Right lobe of liver (tissue), 6 donors: ENCODE measurements around the gene TSPO. TPM values are rescaled to one million over a fixed set of nuclear protein-coding genes. Genes with fewer than 3 reads are reported as not detected.

Experiments
- ATAC-seq, 4 donors: fragments of 200-7000 bp; cut with Tn5 transposase; one replicate each; pipeline ENCODE4 v1.9.1; 2020; ENCODE audit warnings: mild to moderate bottlenecking in 4 of 4, moderate library complexity in 4 of 4
- DNase-seq, 3 donors: peaks; one replicate each; pipeline ENCODE4 v3.0.0-alpha.2; 2020
- H3K27ac ChIP-seq, 3 donors: fragments of 200-600 bp; one replicate each; pipeline ENCODE4 v1.8.0; 2022
- H3K27me3 ChIP-seq, 2 donors: fragments of 200-600 bp; one replicate each; pipeline ENCODE4 v1.8.0; 2022
- H3K36me3 ChIP-seq, 4 donors: fragments of 200-600 bp; sonication (generic) in 1 of 4; one replicate each; pipeline versions ENCODE4 v1.5.1 to v1.8.0; 2017 to 2022; ENCODE audit warnings: control low read depth in 1 of 4
- H3K4me1 ChIP-seq, 4 donors: fragments of 200-600 bp; sonication (generic) in 1 of 4; one replicate each; pipeline versions ENCODE4 v1.5.1 to v1.8.0; 2017 to 2022; ENCODE audit warnings: control low read depth in 1 of 4
- H3K4me3 ChIP-seq, 3 donors: fragments of 200-600 bp; one replicate each; pipeline ENCODE4 v1.8.0; 2022
- H3K9me3 ChIP-seq, 4 donors: fragments of 200-600 bp; sonication (generic) in 1 of 4; one replicate each; pipeline versions ENCODE4 v1.5.1 to v1.8.0; 2017 to 2022; ENCODE audit warnings: control low read depth in 1 of 4
- CTCF ChIP-seq, 4 donors: fragments of 200-600 bp in 3 of 4; fragments of 450-650 bp in 1 of 4; IDR thresholded peaks; one replicate each; pipeline versions ENCODE4 v1.5.1 to v1.8.0; 2016 to 2022; ENCODE audit warnings: antibody characterized with exemption in 4 of 4, mild to moderate bottlenecking in 2 of 4
- POLR2A ChIP-seq: fragments of 450-650 bp; IDR thresholded peaks from one replicate; pipeline ENCODE4 v1.6.1; 2017; ENCODE audit warnings: antibody characterized with exemption, mild to moderate bottlenecking
- WGBS: methylation state at CpG from one replicate; pipeline ENCODE4 v1.1.6; 2018; ENCODE audit warnings: low coverage, low lambda C conversion rate; ENCODE audit not compliant: insufficient coverage; ENCODE audit errors: missing lambda C conversion rate; 5-methylcytosine and 5-hydroxymethylcytosine counted together
- intact Hi-C, 2 donors: fragments of 100-400 bp; cut with DNase I; formaldehyde crosslinking; loops; one replicate each; pipeline versions ENCODE4 v1.11.2 to v1.14.1; 2022
- total RNA-seq, 6 experiments: library from RNA; depleted of rRNA in 2 of 6; stranded (reverse); fragments of >200 nt in 2 of 6; fragmentation: NEBNext Ultra II Directional in 3 of 6; extraction: Animal tissue kit (Norgen Biotek cat#: 25700) in 3 of 6; gene quantifications; one replicate each; pipeline versions ENCODE4 v1.1.0 to v1.2.4, GENCODE V29; 2016 to 2023
- donor health status: DM: no; HTN: yes; CAD: no.
- donor health status: DM: no; HTN: no; CAD: no.
- donor health status: DM: no; HTN: no; CAD: no.
- donor health status: DM: no; HTN: yes; CAD: no.
- donor health status: DM: no; HTN: yes; CAD: no.

The TSPO gene
- total RNA-seq, 6 experiments from 2014 or later = 18.1 to 198 (median 31.9) TPM

GRCh38 chr22:43172191-43172590 is 20.8 kb downstream of the TSPO start:
- Histone ChIP-seq H3K9me3 (no peaks in the 10 kb centered on the region), H3K4me3 (no peak overlapping the region), H3K27me3 (no peaks in the 10 kb centered on the region), H3K4me1 (no peaks in the 10 kb centered on the region), H3K36me3 (peaks cover 0 to 50% (median 8%) of the 10 kb centered on the region in 4 donors), H3K27ac (no peak overlapping the region)
- ATAC-seq (no peak), DNase-seq (no peak)
- 100% methylated on average over 5 of the region's 19 CpGs for WGBS
- intact Hi-C loops = no loop called here
- TF ChIP-seq CTCF (IDR thresholded peaks at IDR 0.05) (no peak), POLR2A (no peak)

- DNase-seq (no peak), ATAC-seq (no peak)
- Histone ChIP-seq H3K4me3 (no peak overlapping the region), H3K9me3 (no peaks in the 10 kb centered on the region), H3K27me3 (no peaks in the 10 kb centered on the region), H3K27ac (no peak overlapping the region), H3K4me1 (no peaks in the 10 kb centered on the region), H3K36me3 (peaks cover 0 to 54% (median 9%) of the 10 kb centered on the region in 4 donors)
- intact Hi-C loops = no loop called here
- WGBS = 100% methylated on average over 4 of the region's 9 CpGs
- TF ChIP-seq POLR2A (no peak), CTCF (IDR thresholded peaks at IDR 0.05) (no peak)
Measured at GRCh38 chr22:43173566-43173965, 22.2 kb downstream of the TSPO start.

- no peaks in the 10 kb centered on the region for H3K9me3 ChIP-seq
- H3K4me1 ChIP-seq = no peaks in the 10 kb centered on the region
- no peak overlapping the region for H3K27ac ChIP-seq
- intact Hi-C loops = no loop called here
- 100% methylated on average over 2 of the region's 39 CpGs for WGBS
- ATAC-seq (no peak), DNase-seq (no peak)
- peaks cover 0 to 60% (median 12%) of the 10 kb centered on the region in 4 donors for H3K36me3 ChIP-seq
- H3K27me3 ChIP-seq = no peaks in the 10 kb centered on the region
- TF ChIP-seq POLR2A = no peak
- TF ChIP-seq CTCF (IDR thresholded peaks at IDR 0.05) = no peak
- H3K4me3 ChIP-seq = no peak overlapping the region
Measured at GRCh38 chr22:43173976-43174720, 22.8 kb downstream of the TSPO start.

- Histone ChIP-seq H3K27me3 (no peaks in the 10 kb centered on the region), H3K27ac (no peak overlapping the region), H3K36me3 (peaks cover 0 to 65% (median 15%) of the 10 kb centered on the region in 4 donors), H3K4me3 (no peak overlapping the region), H3K4me1 (no peaks in the 10 kb centered on the region), H3K9me3 (no peaks in the 10 kb centered on the region)
- DNase-seq (no peak), ATAC-seq (no peak)
- intact Hi-C loops = no loop called here
- no peak for TF ChIP-seq CTCF (IDR thresholded peaks at IDR 0.05)
- no peak for TF ChIP-seq POLR2A
- WGBS = 100% methylated on average over 1 of the region's 9 CpGs
Measured at GRCh38 chr22:43174941-43175531, 23.7 kb downstream of the TSPO start.
